Embryonic facial prominence (tissue), 1 donor: ENCODE measurements around the gene NOS1AP.
"Not testable (repeated sequence)": the region's sequence is repeated elsewhere in the genome, so short reads cannot be mapped to it uniquely, and the experiment has no call there.

ENCODE experiments used
- DNase-seq: peaks from one replicate; pipeline ENCODE4 v3.0.0-alpha.2; 2016; ENCODE audit errors: extremely low spot score

Gene NOS1AP

DNA sequence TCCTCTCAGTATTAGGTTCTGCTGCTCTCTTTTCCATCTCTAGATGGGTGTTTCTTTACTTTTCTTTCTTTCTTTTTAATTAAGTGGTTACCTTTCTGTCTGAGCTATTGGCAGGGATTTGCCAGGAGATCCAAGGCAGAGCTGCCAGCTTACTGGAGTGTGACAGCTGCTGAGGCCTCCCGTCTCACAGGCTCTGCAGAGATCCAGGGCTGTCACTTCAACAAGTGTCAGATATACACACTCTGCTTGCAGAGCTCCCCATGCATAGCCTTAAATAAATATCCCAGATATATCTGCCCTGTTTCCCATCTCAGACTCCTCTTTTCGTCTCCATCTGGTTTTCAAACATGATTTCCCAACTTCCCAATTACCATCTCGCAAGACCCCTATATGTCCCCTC lies 124.3 kb downstream of the NOS1AP start:
- no peak for DNase-seq

DNA sequence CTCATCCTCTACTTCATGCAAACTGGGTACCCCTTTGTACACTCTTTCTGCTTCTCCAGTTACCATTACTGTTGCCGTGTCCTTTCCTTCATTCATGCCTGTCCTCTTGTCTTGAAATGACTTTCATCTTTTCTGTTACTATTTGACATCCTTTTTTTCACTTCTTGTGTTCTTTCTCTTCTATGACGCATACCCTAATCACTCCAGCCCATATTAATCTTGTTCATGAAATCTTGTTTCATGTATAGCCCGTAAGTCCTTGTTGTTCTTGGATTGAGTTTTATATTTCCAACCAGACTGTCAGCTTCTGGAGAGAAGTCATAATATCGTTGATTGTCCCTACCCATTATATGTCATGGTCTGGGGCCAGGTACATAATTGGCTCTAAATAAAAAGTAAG lies 126.1 kb downstream of the NOS1AP start:
- no peak for DNase-seq

DNA sequence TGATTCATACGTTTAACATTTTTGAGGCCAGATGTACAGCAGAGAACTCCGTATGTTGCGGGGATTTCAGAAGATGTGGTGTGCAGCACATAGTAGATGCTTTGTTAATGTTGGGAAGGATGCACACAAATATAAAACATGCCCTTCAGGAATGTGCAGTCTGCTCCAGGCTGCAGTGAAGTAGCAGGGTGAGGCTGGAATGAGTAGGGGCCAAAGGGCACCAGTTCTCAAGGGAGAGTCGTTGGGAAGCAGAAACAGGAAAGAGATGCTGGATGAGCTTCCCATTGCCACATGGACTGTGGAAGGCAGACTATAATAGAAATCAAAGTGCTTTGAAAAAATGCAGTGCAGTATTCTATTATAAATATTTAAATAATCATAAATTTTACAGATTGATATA lies 126.9 kb downstream of the NOS1AP start:
- no peak for DNase-seq

DNA sequence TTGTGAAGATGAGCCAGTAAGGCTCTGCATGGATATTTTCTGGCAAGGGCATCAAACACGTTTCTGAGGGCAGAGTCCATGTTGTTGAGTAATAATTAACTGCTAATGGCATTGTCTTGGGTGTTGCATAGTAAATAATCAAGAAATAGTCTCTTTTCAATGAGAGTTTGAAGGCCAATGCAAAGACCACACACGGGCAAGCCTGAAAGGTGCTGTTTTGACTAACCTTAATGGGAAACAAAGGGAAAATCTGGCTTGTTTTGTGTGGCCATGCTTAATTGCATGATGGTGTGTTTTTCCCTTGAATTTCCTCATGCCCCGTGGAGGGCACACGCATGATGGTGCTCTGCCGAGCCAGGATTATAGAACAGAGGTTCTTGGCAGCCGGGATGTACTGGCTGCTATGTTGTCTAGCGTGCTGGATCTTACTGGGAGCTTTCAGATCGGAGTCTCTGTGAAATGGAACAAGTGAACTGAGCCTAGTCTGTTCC lies 127.6 kb downstream of the NOS1AP start:
- DNase-seq = no peak

DNA sequence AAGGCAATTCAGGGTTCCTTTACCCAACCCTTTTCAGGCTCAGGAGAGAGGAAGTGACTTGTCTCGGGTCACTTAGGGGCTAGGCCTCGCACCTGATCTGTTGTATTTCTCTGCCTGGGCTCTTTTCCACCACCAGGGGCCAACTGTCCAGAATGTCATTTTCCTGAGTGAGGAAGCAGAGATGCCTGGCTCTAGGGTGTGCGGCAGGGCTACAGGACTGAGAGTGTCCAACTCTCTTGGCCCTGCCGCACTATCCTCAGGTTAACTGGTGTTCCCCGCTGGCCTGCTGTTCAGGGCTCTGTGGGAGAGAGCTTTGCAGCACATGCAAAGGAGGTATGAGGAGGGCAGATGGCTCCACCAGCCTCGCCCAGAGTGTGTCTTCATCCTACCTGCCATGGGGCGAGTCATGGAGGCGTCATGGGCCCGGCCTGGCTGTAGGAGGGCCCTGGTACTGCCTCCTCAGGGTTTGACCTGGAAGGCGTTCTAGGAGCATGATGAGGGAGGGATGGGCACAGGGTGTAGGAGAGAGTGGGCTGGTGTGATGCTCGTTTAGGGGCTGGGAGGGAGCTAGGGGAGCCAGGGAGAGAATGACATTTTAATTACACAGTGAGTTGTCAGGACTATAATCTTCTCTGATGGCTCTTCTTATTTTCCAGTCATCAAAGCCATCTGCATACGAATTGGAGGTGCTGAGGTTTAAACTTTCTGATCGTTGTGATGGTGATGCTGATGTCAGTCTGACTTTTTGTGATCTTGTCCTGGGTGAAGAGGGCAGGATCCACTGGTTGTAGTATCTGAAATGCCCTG lies 128.3 kb downstream of the NOS1AP start:
- DNase-seq = no peak

DNA sequence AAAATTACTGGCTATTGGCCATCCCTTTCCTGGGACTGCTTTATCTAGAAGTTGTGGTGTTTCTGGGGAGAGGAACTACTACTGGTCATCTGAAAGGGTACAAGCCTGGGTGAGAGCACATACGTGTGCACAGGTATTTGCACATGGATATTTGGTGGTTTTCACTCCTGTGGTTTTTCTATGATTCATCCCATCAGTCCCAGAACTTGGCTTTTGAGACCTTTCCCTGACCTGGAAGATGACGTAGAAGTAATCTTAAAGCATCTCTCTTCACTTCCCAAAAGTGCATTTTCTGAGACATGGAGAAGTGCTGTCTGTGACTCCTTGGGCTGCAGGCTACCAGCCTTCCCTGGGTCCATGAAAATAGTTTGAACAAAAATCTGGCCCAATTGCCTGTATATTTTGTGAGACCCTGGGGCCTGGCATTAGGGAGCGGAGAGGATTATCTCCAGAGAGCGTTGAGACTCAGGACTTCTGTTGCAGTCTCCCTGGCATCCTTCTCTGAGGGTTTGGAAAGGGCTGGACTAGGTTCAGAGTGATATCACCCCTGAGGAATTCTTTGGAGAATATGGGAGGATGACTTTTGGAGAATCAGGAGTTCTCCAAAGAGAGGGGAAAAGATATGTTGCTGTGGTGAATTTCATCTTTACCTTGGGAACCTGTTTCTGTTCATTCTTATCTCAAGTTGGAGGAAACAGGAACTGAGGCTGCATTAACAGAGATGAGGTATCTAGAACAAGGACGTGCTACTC lies 130.8 kb downstream of the NOS1AP start:
- DNase-seq = no peak

DNA sequence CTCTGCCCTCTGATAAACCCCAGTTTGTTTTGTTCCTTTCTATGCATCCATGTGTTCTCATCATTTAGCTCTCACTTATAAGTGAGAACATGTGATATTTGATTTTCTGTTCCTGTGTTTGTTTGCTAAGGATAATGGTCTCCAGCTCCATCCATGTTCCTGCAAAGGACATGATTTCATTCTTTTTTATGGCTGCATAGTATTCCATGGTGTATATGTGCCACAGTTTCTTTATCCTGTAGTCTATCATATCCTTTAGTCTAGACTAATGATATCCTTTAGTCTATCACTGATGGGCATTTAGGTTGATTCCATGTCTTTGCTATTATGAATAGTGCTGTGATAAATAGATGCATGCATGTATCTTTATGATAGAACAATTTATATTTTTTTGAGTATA lies 131.6 kb downstream of the NOS1AP start:
- DNase-seq = not testable (repeated sequence)

DNA sequence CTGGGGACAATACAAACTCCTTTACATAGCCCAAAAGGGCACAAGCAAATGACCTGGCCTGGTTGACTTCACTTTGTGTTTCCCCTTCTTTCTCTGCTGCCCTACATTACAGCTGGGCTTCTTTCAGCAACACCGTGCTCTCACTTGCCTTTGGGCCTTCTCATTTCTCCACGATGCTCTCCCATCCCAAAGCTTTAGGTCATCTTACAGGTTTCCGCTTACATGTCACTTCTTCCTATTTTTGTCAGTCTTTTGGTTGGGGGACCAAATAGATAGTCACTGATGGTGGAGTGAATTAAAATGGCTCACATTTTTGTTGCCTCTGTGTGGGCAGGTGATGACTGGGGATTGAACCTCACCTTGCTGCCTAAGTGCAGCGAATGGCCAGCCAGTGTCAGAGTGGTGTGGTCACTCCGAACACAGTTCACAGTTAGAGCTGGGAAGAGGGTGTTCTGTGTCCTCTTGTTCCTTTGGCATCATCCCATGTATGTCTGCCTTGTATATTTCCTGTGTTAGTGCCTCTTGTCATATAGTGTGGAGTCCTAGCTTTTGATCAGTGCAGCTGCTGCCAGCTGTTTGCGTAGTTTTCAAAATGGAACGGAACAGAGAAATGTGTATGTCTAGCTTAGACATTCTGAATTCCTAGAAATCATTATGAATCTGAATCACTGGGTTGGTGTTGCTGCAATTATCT lies 134.8 kb downstream of the NOS1AP start:
- DNase-seq = no peak

DNA sequence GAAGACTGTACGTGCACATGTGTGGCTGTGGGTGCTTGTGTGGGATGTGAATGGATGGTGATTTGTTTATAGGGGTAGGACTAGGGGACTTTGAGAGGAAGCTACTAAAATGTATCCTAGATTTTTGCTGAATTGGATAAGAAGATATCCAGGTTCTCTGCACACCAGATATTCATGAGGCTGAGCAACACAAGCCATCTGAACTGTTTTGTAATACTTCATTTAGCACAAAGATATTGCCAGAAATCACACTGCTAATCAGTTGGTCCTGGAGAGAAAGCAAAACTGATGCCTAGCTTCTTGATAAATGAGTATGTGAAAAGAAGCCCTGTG lies 135.3 kb downstream of the NOS1AP start:
- DNase-seq = no peak

DNA sequence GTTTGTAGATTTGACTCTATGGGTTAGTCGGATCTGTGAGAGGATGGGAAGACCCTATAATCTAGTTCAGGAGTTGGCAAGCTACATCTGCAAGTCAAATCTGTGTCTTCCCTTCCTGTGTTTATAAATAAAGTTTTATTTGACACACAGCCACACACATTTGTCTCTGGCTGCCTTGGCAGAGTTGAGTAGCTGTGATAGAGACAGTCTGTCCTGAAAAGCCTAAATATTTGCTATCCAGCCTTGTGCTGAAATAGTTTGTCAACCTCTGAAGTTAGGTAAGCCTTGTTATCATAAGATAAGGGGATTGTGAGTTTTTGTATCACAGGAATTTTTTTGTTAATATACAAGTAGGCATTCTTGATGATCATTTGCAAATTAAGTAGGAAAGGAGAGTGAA lies 136.8 kb downstream of the NOS1AP start:
- no peak for DNase-seq

DNA sequence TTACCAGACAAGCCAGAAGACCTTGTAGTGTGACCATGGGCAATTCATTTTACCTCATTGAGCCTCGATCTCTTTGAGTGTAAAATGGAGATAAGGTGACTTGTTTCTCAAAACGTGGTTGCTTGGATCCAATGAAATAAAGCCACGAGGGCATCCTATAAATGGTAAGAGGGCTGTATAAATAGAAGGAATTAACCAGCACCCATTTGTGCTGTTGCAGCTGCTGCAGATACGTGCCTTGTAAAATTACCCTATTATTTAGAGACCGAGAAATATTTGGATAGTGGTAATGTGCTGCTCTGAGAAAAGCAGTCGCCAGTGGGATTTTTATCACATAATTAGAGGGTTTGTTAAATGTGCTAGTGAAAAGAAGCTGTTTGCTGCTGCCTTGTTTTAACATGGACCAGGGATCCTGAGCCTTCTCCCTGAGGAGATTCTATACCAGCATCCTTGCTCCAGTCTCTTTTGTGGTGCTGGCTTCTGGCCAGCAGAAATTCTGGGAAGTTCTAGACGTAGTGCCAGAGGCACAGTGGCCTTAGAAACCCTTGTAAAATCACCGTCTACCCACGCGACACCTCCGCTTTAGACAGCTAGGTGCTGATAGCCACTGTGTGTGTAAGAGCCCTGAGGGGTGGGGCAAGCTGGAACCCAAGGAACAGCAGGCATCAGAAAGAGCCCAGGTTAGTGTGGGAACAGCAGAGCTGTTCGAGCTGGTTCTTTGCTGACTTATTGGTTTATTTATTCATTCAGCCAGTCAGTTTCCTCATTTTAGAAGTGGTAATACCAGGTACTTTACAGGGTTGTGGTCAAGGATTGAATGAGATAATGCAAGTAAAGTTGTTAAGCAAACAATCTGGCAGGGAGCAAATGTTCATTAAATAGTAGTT lies 137.5 kb downstream of the NOS1AP start:
- no peak for DNase-seq

DNA sequence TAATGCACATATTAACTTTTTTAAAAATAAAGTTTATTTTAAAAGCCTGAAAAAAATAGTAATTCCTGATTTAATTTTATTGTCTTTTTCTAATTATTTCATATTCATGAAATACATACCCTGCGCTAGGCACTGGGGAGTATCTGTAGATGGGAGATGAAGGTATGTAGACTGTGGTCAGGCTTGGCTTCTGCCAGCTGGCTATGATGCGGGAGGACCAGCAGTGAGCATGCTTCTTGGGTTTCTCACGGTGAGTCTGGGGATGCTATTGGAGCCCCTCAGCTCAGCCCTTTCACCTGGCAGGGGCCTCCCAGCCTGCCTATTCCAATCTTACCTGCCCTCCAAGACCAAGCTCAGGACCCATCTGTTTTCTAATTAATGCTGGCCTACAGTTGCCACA lies 138.4 kb downstream of the NOS1AP start:
- DNase-seq = no peak

DNA sequence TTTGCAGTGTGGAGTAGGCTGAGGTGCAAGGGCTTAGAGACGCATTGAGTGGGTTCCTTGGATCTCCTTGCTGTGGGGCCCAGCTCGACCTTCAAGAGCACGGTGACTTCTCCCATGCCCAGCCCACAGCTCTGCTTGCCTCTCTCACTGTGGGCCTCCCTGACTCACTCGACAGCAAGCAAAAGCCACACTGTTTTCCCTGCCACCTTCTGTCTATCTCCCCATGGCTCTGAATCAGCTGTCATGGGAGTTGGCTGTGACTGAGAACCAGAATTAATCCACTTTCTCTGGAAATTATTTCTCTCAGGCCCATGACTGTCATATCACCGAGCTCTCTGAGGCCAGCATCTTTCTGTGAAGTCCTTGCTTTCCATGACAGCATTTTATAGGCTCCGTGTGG lies 140.7 kb downstream of the NOS1AP start:
- DNase-seq = no peak

DNA sequence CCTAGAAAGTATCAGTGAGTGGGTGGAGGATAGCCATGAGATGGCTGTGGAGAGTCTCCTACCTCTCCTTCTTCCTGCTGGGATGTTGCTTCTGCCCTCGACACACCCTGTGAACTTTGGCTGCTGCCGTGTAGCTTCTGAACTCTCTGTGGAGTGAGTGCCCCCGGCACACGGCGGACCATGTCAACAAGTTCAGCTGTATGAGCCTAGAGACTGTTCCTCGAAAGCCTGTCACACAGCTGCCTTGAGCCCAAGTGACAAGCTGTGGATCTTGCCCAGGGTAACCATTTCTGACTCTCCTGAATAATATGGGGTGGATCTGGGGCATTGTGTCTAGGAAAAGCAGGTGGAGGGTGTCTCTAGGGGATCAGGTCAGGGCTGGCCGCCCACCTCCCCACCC lies 143.2 kb downstream of the NOS1AP start:
- no peak for DNase-seq

DNA sequence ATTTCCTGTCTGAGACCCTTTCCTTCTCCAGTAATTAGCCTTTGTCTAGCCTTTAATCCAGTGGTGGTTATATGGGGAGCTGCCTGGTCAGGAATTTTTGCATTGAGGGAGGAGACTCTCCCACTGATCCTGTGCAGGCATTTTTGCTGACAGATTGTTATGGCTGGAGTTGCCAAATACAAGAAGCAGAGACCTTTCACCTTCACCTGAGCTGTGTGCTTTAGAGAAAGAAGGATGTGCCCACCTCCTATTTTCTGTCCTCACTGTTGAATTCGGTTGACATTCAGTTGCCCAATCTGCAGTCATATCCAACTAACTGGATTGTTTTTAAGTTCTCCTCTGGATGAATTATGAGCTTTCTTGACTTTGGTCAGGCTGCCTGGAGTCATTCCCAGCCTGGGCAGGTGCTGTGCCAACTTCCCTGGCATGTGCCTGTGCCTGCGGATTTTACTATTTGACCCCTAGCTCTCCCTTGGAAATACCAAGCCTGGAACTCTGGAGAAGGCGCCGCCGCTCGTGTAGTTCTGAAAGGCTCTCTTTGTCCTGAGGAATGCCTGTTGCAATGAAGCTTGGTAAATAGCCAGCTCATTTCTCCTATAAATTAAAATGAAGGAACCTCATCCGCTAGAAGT lies 143.9 kb downstream of the NOS1AP start:
- DNase-seq = no peak

DNA sequence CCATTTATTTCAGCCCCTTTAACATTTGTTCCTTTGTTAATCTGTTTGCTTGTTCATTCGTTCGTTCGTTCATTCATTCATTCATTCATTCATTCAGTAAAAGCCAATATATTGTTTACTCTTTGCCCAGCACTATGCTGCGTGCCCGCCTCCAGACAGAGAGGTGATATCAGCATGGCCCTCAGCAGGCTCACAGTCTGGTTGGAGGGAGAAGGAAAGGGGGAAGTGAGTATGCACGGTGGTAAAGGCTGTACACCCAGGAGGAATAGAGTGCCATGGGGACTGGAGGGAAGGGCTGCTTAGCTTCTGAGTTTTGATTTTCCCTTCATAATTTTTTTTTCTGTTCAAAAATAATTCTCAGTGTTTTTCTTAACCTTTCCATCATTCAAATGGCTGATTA lies 144.7 kb downstream of the NOS1AP start:
- no peak for DNase-seq

DNA sequence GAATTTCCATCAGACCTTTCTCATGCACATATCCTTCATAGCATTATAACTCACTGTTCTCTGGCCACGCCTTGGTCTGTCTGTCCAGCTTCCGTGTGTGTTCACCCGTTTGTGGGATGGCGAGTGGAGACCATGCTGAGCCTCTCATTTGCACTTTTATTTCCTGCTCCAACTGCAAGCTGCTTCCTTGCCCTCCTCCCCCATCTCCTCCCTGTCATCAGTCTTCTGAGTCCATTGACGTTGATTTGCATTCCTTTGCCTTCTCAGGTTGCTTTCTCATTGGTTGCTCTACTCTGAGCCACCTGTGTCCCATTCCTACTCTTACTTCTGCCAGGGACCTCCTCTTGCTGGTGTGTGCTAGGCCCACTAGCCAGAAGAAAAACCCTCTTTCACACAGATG lies 146.4 kb downstream of the NOS1AP start:
- DNase-seq = no peak

DNA sequence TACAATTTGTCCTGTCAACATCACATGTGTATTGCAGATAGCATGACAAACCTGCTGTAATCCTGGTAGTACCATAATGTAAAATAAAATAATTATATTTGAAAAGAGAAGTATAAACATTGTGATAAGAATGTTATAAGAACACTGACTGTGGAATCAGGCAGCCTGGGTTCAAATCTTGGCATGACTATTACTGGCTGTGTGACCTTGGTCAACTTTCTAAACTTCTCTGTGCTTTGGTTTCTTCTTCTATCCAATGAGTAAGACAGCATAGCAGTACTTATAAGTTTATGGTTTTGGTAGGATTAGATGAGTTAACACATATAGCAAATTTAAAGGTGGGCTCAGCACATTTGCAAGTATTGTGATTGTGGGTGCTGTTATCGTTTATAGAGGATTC lies 147.1 kb downstream of the NOS1AP start:
- no peak for DNase-seq

DNA sequence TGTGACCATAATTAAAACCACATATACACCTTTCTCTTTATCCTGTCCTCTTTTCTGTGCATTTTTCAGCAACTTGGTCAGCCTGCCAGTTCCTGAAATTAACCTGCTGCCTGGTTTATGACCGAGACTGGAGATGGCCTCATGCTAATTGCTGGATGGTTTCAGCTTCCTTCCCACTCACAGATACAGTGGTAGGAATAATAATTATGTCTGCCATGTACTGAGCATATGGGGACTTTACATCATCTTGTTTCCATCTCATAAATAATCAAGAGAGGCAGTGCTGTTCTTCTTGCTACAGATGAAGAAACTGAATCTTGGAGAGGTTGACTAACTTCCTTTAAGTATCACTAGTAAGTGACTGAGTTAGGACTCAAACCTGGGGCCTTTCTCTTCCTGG lies 148.2 kb downstream of the NOS1AP start:
- no peak for DNase-seq

DNA sequence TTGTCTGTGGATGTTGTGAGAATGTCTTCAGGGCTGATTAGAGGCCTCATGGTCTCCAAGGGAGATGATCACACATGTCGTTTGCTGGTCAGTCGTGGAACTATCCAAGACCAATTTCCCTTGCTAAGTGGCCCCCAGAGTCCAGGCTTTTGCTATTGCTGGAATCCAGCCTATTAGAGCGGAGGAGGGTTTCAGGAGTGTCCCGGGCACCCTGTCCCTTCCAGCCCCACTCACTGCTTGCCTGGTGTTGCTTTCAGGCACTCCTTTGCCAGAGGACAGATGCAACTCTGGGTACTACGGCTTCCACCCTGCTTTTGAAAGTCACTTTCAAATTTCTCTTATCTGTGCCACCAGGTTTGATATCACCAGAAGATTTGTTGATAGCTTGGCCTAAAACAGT lies 149.1 kb downstream of the NOS1AP start:
- no peak for DNase-seq

DNA sequence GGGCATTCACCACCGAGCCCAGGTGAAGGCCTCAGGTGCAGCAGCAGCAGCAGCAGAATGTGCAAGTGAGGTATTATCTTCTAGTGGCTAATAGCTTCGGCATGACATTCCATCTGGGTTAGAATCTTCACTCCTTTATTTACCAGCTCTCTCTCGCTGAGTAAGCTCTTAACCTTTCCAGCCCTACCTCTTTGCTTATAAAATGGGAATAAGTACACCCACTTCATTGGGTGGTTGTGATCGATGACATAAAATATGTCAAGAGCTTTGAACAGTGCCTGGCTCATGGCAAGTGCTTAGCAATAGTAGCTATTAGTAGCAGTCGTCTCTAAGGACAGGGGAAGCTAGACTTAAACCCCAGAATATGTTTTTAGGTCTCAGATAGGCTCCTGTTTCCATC lies 149.5 kb downstream of the NOS1AP start:
- no peak for DNase-seq
